NCI-H748 treated with DMSO at 0.1 percent for 48 hours (cell line): ENCODE data around the gene LSM3.

Experiments used
- DNase-seq: peaks from one replicate; lab custom pipeline; 2025; lab: John Stamatoyannopoulos, UW

The LSM3 gene

GRCh38 chr3:14157951-14158350 lies 20.7 kb upstream of the LSM3 start:
- no peak for DNase-seq

- DNase-seq, result no peak
These were observed 20.2 kb upstream of the LSM3 start for GRCh38 chr3:14158370-14158769.

- DNase-seq, result no peak
These were observed 19.2 kb upstream of the LSM3 start for GRCh38 chr3:14159426-14159825.

- no peak for DNase-seq
These were observed 17.3 kb upstream of the LSM3 start for GRCh38 chr3:14161282-14161681.

GRCh38 chr3:14162178-14162577 lies 16.4 kb upstream of the LSM3 start:
- no peak for DNase-seq

- no peak for DNase-seq
These were observed 11.6 kb upstream of the LSM3 start for GRCh38 chr3:14166877-14167603.

- no peak for DNase-seq
These were observed 9.2 kb upstream of the LSM3 start for GRCh38 chr3:14169435-14169834.

- DNase-seq, result no peak
These were observed 8.7 kb upstream of the LSM3 start for GRCh38 chr3:14169871-14170270.

- no peak for DNase-seq
These were observed 8.0 kb upstream of the LSM3 start for GRCh38 chr3:14170531-14171159.

- DNase-seq, result no peak
These were observed 6.1 kb upstream of the LSM3 start for GRCh38 chr3:14172496-14172895.

GRCh38 chr3:14174483-14174882 lies 4.1 kb upstream of the LSM3 start:
- no peak for DNase-seq

- DNase-seq, result no peak
These were observed 3.1 kb upstream of the LSM3 start for GRCh38 chr3:14175383-14176037.

- DNase-seq, result no peak
These were observed 904 bp upstream of the LSM3 start for GRCh38 chr3:14177580-14178246.

- no peak for DNase-seq
These were observed 473 bp downstream of the LSM3 start for GRCh38 chr3:14179114-14179465.

- no peak for DNase-seq
These were observed 1.2 kb downstream of the LSM3 start for GRCh38 chr3:14179795-14180194.

GRCh38 chr3:14181253-14181652 lies 2.6 kb downstream of the LSM3 start:
- no peak for DNase-seq

- no peak for DNase-seq
These were observed 4.5 kb downstream of the LSM3 start for GRCh38 chr3:14183015-14183577.

GRCh38 chr3:14186854-14187458 lies 8.3 kb downstream of the LSM3 start:
- no peak for DNase-seq

GRCh38 chr3:14188041-14188754 lies 9.6 kb downstream of the LSM3 start:
- DNase-seq, result no peak

GRCh38 chr3:14194865-14195264 lies 16.2 kb downstream of the LSM3 start:
- DNase-seq, result no peak

GRCh38 chr3:14199641-14200040 lies 21.0 kb downstream of the LSM3 start:
- DNase-seq, result no peak

- no peak for DNase-seq
These were observed 21.7 kb downstream of the LSM3 start for GRCh38 chr3:14200276-14200675.
